Cerebellar cortex (tissue), 1 donor: ENCODE measurements around the gene RMDN3.
A peak's percentile ranks its signal among the peaks of the same experiment; 100 is the strongest.

Experiments used
- DNase-seq: peaks from one replicate; pipeline ENCODE4 v3.0.0-alpha.2; 2015; ENCODE audit warnings: low spot score

The RMDN3 gene

GRCh38 chr15:40772014-40772413, 17.0 kb upstream of the RMDN3 start:
- no peak for DNase-seq

GRCh38 chr15:40771242-40771641, 16.2 kb upstream of the RMDN3 start:
- DNase-seq = no peak

- no peak for DNase-seq
Observed at GRCh38 chr15:40770147-40770721, 15.2 kb upstream of the RMDN3 start.

GRCh38 chr15:40769274-40770146, 14.5 kb upstream of the RMDN3 start, which contains the start of gene C15orf62:
Gene C15orf62, plus strand, starts transcription at chr15:40769980. Its CDS starts 516 bp downstream, at chr15:40770496.
- peak; percentile 74 for DNase-seq

- no peak for DNase-seq
Observed at GRCh38 chr15:40768521-40769273, 13.6 kb upstream of the RMDN3 start.

GRCh38 chr15:40767838-40768500, 12.9 kb upstream of the RMDN3 start:
- DNase-seq = peak; percentile 87

- no peak for DNase-seq
Observed at GRCh38 chr15:40766906-40767837, 12.1 kb upstream of the RMDN3 start.

- DNase-seq = no peak
Observed at GRCh38 chr15:40766194-40766815, 11.3 kb upstream of the RMDN3 start.

- no peak for DNase-seq
Observed at GRCh38 chr15:40764629-40765103, 9.6 kb upstream of the RMDN3 start.

- peak; percentile 71 for DNase-seq
Observed at GRCh38 chr15:40763801-40764628, 9.0 kb upstream of the RMDN3 start, which contains the start of gene GCHFR. Gene GCHFR, plus strand, starts transcription at chr15:40764068. Its CDS starts 113 bp downstream, at chr15:40764181.

- DNase-seq = peak; percentile 74
Observed at GRCh38 chr15:40762919-40763800, 8.1 kb upstream of the RMDN3 start.

GRCh38 chr15:40759961-40760360, 4.9 kb upstream of the RMDN3 start:
- no peak for DNase-seq

GRCh38 chr15:40756938-40757337, 1.9 kb upstream of the RMDN3 start:
- peak; percentile 88 for DNase-seq

- DNase-seq = no peak
Observed at GRCh38 chr15:40755812-40756208, 756 bp upstream of the RMDN3 start.

GRCh38 chr15:40754574-40754882, 526 bp downstream of the RMDN3 start:
- no peak for DNase-seq

- DNase-seq = no peak
Observed at GRCh38 chr15:40751745-40752144, 3.3 kb downstream of the RMDN3 start.

- no peak for DNase-seq
Observed at GRCh38 chr15:40750885-40751284, 4.2 kb downstream of the RMDN3 start.

- DNase-seq = no peak
Observed at GRCh38 chr15:40749151-40749630, 5.9 kb downstream of the RMDN3 start.
